ENCODE data around the gene ZNF175.
"Not testable (repeated sequence)": the region's sequence is repeated elsewhere in the genome, so short reads cannot be mapped to it uniquely, and the experiment has no call there.

The ZNF175 gene

DNA sequence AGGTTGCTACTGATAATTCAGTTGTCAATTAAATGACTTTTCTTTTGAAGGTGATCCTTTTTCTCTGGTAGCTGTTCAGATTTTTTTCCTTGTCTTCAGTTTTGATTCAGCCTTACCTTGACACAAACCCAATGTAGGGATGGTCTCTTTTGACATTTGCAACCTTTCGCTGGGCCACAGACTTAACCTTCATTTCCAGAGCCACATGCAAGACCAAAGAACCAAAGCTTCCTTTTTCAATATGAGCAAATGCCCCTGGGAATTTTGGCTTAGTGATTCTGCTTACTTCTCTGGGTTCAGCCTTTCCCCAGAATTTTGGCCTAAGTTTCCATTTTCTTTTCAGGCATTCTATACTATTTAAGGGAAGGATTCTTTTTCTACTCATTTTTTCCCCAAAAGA lies 39.5 kb downstream of the ZNF175 start:
- H3K4me3 ChIP-seq (ENCODE audit: low read depth, low read length) = no peak overlapping the region
- no peak for DNase-seq (ENCODE audit: low read depth)

DNA sequence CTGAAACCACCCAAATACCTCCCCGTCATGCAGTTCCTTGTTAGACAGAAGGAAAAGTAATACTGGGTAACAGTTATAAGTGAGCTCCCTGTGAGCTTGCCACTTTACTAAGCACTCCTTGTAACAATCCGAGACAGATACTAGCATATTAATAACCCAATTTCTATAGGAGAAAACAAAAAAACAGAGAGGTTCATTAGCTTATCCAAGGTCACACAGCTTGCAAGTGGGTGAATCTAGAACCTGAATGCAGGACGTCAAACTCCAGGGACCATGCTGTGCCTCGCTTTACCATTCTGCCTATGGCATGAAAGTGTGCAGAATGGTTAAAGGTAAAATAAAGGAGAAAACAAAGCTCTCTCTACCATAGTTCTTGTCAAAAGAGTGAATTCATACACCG lies 43.7 kb downstream of the ZNF175 start:
- no peak for DNase-seq (ENCODE audit: low read depth)
- no peak overlapping the region for H3K4me3 ChIP-seq (ENCODE audit: low read depth, low read length)

DNA sequence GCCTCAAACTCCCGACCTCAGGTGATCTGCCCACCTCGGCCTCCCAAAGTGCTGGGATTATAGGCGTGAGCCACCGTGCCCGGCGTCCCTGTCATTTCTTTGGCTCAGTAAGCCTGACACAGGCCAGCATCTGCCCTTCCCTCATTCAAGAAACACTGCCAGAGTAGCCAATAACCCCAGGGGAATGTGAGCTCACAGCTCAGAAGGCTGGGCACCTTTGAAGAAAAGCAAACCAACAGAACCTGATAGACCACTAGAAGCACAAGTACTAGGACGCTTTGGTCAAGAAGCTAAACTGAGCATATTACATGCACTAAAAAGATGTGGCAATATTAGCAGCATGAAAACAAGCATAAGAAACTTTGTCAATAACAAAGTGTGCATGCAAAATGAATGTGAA lies 44.9 kb downstream of the ZNF175 start:
- H3K4me3 ChIP-seq (ENCODE audit: low read depth, low read length) = no peak overlapping the region
- DNase-seq (ENCODE audit: low read depth) = no peak

DNA sequence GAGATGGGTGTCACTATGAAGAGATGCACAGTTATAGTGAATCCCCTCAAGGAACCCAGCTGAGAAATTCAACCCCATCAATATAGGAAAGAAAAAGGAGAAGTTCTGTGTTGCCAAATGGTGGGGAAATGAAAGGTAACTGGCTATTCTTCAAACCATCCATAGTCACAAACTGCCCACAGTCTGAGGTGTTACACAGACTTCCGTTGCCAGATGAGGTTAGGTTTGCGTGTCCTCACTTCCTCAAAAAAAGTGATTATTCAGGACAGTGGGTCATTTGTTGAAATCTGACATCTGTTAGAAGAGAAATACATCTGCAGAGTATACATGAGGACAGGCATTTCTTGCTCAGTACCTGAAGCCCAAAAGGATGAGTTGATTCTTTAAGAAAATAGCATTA lies 50.1 kb downstream of the ZNF175 start:
- no peak for DNase-seq (ENCODE audit: low read depth)

DNA sequence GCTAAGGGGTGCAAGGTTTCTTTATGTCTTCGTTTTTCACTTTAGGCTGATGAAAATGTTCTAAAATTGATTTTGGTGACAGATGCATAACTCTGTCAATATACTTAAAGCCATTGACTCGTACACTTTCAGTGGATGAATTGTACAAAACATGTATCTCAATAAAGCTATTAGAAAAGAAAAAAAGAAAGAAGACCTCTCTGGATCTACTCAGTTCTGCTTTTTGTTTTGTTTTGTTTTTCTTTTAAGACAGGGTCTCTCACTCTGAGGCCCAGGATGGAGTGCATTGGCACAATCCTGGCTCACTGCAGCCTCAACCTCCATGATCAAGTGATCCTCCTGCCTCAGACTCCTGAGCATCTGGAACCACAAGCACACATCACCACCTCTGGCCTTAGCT lies 55.6 kb downstream of the ZNF175 start:
- no peak for DNase-seq (ENCODE audit: low read depth)
- H3K4me3 ChIP-seq (ENCODE audit: low read depth, low read length) = no peak overlapping the region

More for the DNA sequence above, 50.1 kb downstream of the ZNF175 start:
- no peak overlapping the region for H3K4me3 ChIP-seq (ENCODE audit: low read depth, low read length)

DNA sequence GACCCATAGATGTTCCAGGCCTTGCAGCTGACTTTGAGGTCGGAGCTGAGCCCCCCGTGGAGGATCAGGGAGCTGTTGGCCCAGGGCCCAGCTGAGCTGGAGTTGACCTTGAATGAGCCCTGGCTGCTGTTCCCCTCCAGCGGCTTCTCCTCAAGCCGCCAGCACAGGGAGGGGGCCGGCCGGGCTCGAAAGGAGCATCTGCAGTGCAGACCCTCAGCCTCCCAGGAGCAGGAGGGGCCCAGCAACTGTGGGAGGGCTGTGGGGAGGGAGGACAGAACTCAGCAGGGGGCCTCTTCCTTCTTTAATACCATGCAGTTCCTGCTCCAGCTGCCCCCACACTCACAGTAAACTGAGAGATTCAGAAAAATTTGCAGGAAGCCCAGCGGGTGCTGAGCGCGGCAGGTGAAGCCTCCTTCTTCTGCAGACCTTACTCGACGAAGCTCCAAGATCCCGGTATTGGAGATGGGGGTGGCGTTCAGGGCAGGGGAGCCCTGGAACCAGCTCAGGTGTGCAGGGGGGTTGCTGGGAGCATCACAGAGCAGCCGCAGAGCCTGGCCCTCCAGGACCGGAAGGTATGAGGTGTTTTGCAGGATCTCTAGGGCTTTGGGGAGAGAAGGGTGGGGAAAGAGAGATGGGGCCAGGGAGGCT lies 56.5 kb downstream of the ZNF175 start:
- H3K4me3 ChIP-seq (ENCODE audit: low read depth, low read length) = no peak overlapping the region
- DNase-seq (ENCODE audit: low read depth) = no peak

DNA sequence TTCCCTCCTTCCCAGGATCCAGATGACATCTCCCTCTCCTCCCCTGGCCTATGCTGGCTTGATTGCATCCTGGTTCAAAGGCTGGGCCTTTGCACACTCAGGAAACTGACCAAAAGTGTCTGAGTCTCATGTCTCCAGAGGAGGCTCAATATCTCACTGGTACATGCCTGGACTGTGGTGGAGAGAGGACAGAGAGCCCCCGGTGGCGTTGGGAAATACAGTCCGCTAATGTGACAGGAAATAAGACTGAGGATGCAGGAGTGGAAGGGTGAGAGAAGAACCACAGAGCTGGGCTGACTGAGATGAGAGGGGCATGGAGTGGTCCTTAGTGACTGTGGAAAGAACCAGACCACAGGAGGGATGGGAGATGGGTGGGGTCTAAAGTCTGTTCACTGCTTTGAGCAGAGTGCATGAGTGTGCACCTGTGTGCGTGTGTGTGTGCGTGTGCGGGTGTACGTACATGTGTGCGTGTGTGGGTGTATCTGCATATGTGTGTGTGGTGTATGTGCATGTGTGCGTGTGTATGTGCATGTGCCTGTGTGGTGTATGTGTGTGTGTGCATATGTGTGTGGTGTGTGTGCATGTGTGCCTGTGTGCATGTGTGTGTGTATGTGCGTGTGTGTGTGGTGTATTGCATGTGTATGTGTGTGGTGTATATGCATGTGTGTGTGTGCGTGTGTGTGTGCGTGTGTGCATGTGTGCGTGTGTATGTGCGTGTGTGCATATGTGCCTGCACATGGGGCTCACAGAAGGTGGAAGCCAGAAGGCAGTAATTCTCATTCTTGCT lies 57.3 kb downstream of the ZNF175 start:
- H3K4me3 ChIP-seq (ENCODE audit: low read depth, low read length) = no peak overlapping the region

DNA sequence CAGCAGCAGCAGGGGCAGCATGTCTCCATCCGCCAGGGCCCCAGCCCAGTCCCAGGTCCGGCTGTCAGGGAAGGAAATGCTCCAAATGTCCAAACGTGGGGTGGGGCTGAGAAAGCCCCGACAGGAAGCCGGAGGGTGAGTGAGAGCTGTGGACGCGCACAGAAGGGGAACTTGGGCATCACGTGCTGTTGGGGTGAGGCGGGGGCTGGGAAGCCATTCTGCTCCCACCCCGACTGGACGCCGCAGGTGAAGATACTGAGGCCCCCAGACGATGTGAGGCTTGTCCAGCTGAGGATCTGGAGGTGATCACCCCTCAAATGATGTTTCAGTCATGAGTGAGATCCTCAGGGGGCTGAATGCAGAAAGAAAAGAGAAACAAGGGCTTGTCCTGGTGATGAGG lies 59.2 kb downstream of the ZNF175 start, which contains the start of gene SIGLEC5:
TSS of gene SIGLEC5 (minus strand) at position 87 of the 400 bp plus-strand sequence. CDS start at position 21, 66 bp downstream.
- H3K4me3 ChIP-seq (ENCODE audit: low read depth, low read length); DNase-seq (ENCODE audit: low read depth): not testable (repeated sequence)

More for the DNA sequence above, 57.3 kb downstream of the ZNF175 start:
- DNase-seq (ENCODE audit: low read depth) = no peak

DNA sequence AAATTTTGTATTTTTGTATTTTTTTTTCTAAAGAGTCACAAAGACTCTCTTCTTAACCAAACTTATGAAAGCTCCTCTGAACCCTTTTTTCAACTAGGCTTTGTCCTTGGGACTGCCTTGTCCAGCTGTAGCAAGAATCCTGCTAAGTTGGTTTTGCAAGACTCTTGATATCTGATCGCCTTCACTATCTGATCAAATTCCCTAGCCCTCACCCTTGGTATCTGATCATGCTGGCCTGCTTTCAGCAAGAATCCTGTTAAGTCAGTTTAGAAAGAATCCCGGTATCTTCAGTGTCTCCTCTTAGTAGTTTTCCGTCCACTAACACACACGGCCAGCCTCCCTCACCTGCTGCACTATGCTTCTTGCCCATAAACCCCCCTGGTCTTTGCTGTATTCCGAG lies 61.0 kb downstream of the ZNF175 start:
- no peak overlapping the region for H3K4me3 ChIP-seq (ENCODE audit: low read depth, low read length)
- no peak for DNase-seq (ENCODE audit: low read depth)

DNA sequence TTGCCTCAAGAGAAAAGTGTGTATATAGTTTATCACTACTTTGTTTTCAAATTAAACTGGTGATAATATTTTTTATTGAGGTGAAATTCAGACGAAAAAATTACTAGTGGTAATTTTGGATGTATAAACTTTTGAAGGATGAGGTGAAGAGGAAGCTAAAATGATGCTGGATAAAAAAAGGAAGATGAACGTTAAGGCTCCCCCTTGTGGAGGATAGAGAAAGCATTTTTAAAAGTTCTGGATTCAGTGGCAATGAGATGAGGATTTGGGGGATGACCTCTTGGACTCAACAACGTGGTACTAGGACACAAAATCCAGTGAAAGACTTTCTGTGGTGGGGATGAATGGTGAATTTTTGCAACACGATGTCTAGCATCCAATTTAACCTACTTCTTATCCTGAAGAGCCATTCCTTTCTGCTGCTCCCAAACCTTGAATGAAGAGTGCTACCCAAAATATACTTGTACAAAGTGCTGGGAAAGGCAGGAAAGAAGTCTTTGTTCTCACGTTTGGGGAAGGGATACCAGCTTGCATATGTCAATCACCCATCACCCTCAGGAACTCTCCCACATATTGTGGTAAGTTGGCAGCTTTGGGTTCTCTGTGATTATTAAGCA lies 66.4 kb downstream of the ZNF175 start:
- H3K4me3 ChIP-seq (ENCODE audit: low read depth, low read length) = no peak overlapping the region
- no peak for DNase-seq (ENCODE audit: low read depth)

DNA sequence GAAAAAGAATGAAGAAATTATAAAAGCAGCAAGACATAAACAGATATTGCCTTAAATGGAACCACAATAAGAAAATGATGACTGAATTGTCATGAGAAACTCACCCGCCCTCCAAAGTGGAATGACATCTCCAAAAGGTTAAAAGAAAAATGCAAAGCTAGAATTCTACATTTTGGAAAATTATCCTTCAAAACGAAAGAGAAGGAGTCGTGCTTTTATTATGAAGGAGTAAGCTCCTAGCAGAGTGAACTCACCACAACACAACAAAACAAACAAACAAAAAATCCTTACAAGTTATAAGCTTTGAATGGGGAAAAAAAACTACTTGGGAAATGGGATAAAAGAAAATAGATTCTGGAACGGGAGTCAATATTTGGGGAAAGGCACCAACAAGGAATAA lies 68.8 kb downstream of the ZNF175 start:
- no peak overlapping the region for H3K4me3 ChIP-seq (ENCODE audit: low read depth, low read length)
- DNase-seq (ENCODE audit: low read depth) = no peak

DNA sequence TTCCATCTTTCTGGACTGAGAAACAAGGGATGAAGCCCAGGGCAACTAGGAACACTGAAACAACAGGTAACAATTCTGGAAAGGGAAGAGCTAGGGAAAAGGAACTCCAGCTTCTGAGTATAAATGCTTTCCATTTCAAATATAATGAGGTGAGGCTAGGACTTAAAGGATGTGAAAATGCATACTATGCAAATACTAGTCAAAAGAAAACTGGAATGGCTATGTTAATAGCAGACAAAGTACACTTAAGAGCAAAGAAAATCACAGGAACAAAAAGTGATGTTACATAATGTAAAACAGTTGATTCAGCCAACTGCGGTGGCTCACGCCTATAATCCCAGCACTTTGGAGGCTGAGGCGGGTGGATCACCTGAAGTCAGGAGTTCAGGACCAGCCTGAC lies 69.3 kb downstream of the ZNF175 start:
- H3K4me3 ChIP-seq (ENCODE audit: low read depth, low read length) = no peak overlapping the region
- DNase-seq (ENCODE audit: low read depth) = no peak

DNA sequence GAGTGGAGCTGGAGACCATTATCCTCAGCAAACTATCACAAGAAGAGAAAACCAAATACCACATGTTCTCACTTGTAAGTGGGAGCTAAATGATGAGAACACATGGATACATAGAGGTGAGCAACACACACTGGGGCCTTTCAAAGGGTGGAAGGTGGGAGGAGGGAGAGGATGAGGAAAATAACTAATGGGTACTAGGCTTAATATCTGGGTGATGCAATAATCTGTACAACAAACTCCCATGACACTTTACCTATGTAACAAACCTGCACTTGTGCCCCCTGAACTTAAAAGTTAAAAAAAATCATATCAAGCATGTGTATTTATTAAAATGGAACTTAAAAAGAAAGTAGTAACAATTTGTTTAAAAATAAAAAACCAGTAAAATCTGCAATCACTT lies 70.6 kb downstream of the ZNF175 start:
- no peak for DNase-seq (ENCODE audit: low read depth)
- H3K4me3 ChIP-seq (ENCODE audit: low read depth, low read length) = no peak overlapping the region
